Activated T-cell treated with anti-CD3 and anti-CD28 coated beads, Interleukin-2, amount 50 U/mL, for 48 hours (primary cell): Measurements from ENCODE around the gene SYT1.

Experiments
- DNase-seq, 2 experiments: peaks; one replicate each; pipeline ENCODE4 v3.0.0-alpha.2; 2020

SYT1 gene

DNA sequence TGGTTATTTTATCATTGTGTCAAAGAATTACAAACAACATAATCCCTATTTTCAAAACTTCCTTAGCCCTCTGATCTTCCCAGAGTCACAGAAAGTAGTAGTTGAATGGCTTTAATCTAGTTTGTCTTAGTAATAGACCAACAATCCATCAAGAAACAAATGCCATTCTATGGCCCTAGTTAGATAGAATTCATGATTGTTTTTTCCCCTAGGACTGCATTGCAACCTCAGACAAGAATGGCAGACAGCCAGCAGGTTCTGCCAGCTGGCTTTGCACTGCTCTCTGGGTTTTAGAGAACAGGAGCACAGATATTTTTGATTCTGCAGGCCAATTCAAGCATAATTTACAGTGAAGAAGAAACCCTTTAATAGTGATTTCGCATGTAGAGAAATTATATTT lies 33.8 kb downstream of the SYT1 start:
- no peak for DNase-seq

DNA sequence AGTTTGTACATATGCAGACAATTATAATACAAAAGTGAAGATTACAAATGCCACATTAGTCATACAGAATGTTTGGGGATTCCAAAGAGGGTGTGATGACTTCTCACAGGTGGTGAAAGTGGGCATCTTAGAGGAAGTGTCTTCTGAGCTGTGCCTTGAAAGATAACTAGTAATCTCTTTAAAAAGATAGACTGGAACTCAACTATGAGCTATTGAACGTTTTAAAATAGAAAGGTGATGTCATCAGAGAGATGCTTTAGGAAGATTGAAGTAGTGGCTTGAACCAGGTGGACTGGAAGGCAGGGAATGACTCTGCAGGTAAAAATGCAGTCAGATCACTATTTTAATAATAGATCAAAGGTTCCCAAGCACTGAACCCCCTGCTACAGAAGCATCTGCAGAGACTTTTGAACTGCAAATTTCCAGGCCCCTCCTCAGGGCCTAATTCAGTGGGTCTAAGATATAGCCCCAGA lies 50.3 kb downstream of the SYT1 start:
- no peak for DNase-seq

DNA sequence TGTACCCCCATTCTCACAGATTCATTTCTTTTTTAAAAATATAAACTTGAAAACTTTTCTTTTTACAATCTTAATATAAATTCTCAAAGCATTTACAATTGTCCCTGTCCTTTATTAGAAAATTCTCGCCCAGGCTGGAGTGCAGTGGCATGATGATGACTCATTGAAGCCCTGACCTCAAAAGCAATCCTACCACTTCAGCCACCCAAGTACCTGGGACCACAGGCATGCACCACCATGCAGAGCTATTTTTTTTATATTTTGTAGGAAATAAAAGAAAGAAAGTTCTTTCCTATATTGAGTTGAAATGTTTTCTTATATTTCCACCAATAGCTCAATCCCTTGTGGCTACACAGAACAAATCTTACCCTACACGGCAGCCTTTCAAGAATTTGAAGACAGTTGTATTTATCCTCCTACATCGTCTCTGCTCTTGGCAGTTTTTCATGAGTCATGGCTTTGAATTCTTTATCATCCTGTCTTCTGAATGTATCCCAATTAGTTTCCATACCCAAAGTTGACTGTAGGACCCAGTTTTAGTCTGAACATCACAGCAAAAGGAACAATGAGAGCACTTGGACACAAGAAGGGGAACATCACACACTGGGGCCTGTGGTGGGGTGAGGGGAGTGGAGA lies 52.4 kb downstream of the SYT1 start:
- no peak for DNase-seq

DNA sequence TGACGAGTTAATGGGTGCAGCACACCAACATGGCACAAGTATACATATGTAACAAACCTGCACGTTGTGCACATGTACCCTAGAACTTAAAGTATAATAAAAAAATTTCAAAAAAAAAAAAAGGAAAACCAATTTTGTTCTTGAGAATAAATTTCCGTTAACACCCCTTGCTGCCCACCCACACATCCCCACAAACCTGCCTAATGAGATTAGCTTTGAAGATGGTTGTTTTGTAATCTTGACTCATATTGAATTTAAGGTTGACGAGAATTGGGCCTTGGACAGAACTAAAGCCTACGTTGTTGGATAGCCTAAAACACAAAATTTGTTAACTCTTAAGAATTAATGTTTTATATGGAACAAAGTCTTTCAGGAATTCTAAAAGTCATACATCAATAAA lies 52.9 kb downstream of the SYT1 start:
- no peak for DNase-seq

DNA sequence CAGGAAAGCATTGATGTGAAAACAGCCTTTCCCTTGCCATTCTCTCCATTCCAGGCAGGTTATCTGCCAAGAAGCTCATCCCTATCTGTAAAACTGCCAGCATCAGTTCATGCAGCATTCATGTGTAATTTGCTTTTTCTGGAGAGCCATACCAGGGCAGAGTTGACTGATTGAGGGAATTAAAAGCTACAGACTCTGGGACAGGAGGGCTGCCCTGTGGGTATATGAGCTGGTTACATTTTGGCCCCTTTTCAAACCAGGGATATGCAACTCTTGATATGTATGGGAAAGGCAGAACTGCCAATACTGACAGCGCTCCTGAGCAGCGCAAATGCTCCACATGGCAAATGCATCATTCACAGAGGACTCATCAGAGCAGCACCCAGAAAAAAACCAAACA lies 53.7 kb downstream of the SYT1 start:
- no peak for DNase-seq

DNA sequence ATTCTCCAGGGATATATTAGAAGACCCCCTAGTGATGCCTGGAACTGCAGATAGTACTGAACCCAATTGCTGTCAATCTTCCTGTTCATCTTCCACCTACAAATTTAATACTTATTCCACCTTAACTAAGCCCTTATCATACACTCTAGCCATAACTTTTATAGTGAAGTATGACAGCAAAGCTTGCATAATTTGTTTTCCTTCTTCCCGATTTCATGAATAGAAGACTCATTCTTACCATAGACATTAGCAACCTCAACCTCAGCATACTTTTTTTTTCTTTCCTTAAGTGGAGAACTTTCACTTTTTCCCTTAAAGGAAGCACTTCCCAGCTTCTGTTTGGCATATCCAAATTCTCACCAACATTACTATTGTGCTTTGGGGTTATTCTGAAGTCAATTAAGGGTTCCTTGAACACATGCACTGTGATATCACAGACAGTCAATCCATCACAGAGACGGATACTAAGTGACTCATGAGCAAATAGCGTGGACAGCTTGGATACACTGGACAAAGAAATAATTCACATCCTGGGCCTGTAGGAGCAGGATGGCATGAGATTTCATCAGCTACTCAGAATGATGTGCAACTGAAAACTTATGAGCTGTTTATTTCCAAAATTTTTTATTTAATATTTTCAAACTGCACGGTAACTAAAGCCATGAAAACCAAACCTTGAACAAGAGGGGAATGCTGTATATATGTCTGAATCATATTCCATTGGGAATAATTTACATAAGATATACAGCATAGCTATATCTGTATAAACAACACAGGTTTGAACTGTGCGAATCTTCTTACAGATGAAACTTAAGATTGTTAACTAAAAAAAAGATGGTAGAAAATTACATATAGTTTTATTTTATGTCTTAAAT lies 63.9 kb downstream of the SYT1 start:
- DNase-seq: no peak

DNA sequence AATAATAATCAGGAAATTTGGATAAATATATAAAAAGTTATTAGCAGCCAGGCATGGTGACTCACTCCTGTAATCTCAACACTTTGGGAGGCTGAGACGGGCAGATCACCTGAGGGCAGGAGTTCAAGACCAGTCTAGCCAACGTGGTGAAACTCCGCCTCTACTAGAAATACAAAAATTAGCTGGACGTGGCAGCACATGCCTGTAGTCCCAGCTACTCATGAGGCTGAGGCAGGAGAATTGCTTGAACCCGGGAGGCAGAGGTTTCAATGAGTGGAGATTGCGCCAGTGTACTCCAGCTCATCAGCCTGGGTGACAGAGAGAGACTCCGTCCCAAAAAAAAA lies 64.5 kb downstream of the SYT1 start:
- DNase-seq: no peak

DNA sequence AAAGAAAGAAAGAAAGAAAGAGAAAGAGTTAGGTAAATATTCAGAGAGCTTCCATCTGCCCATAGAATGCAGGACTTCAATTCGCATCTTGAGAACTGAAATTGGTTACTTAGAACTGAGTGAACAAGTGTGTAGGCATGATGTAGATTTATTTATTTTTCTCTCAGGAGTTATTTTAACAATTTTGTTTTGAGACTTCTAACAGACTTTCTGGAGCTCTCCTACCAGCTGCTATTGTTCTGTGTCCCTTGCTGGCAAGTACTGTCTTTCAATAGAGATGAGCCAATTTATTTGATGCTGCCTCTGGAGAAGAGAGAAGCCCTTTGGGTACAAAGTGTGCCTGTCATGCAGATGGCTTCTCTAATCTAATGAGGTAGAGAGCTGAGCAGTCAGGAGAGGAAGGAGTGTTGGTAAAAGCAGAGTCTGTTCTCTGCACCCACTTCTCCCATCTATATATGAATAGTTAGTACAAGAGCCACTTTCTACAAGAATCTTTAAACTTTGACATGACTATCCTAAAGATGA lies 67.0 kb downstream of the SYT1 start:
- DNase-seq: no peak

DNA sequence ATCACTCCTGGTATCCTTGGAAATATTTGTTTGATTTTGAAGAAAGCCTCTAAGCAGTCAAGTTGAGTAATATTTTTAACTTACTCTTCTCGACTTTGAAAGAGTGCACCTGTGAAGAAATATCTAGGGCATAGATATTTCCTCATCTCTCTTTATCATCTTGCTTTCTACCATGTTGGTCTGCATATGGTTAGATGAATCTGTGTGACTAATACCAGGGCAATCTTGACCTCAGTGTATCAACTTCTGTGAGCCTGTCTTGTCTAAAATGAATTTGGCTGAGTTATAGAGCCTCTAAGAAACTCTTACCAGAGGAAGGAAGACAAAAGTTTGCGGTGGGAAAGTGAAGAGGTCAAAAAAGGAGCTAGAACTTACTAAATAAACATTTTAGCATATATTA lies 68.4 kb downstream of the SYT1 start:
- no peak for DNase-seq

DNA sequence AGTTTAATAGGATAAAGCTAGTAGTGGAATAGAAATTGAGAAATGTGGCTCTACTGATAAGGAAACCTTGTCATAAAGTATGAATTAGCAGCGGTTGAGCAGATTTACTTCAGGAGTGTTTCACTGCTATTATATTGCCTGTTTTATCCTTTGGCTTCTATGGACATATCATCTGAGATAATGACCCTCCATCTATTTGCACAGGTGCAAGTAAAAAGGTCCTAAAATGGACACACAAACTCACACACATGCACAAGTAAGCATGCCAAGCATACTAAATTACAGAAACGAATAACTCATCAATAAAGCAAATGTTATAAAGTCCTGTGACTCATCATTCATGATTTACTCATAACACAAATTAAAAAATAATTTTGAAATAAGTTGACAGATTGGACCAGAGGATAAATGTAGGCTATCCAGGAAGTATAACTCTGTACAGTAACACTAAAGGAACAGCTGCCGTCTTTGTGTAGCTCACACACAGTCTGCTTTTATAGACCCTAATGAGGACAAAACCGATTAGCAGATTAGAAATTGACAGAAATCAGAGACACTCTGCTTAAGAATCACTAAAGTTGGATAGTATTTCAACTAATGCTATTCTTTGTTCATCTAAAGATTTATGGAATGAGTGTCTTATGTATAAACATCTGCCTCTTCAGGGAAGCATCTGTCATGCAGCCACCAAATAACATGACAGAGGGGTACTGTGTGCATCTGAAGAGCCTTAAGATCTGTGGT lies 73.9 kb downstream of the SYT1 start:
- DNase-seq: no peak

DNA sequence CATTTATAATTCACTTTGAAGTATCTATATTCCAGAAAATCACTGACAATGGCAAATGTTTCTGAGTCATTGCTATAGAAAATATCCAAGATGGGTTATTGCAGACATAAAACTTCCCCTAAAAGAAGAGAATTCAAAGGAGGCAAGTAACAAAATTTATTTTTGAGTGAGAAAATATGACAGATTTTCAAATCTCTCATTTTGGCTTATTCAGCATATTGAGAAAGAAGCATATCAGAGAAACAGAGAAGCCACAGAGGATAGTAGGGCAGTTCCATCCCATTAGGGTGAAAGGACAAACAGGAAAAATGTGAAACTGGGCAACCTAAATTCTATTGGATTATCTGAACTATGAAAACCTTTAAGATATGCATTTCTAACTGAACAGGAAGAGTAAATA lies 85.0 kb downstream of the SYT1 start:
- no peak for DNase-seq

DNA sequence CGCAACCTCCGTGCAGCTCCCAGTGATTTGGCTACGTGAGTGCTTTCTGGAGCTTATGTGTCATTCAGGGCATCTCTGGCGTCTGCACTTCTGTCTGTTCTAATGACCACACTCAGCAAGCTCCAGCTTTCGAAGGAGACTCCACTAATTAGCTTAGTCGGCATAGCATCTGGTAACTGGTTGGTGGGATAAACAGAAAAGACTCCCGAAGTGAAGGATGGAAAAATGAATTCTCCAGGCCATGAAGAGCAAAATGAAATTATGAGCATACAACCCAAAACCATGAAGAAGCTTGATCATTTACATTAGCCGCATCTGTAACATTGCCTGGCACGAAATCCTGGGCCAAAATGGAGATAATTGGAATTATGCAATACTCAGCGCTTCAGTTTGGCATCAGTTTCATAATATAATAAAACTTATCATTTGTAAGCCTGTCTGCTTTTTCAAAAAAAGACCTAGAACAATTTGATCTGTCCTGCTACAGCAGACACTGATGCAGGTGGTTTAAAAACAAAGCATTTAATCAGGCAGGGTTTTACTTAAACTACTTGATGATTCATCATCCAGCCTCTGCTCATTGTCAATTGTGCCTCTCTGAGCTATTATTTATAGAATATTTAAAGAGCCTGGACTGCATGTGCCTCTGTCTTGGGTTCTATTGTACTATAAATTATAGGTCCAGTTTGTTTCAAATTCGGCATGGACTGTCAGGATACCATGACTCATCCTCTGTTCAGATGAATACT lies 87.4 kb downstream of the SYT1 start:
- no peak for DNase-seq

DNA sequence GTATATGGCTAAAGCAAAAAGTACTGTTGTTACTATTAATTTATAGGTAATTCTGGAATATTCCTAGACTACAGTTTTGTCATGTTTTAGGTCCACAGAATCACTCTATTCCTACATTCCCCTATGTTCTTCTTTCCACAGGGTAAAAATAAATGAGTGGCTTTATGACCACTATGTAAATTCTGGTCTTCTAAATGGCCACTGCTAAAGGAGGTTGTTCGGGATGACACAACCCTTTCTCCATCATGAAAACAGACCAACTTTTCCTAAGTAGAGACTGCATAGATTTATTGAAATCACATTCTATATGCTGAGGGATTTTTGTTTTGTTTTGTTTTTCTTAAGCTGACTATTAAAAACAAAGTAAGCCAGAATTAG lies 88.0 kb downstream of the SYT1 start:
- DNase-seq: no peak

DNA sequence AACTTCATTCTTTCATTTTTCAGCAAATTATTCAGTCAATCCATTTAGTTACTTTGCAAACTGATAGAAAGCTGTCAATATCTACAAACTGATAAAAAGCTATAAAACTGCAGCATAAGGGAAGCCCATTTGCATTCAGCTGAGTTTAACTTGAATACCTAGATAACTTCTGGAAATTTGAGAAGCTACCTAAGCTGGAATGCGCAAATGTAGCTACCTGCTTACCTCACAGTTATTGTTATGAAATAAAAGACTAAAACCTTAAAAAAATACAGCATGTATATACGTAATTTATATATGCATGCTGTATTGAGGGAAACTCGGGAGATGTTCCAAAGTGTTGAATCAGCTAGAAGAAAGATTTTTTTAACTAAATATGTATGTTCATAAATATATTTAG lies 94.4 kb downstream of the SYT1 start:
- no peak for DNase-seq

DNA sequence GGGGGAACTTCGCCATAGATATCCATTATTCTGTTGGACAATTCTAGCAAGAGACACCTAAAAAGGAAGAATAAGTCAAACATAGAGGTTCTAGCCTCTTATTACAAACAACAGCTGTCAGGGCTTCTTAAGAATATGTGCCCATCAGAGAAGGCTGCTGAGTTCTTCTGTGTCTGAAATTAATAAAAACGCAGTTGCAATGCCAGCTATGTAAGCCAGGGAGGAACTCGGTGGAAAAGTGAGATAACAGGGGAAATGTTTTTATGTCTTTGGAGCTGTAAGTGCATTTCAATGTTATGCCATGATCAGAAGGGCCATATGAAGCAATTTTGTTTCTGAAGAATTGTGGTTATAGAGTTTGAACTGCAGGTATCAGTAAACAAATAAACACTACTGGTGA lies 95.0 kb downstream of the SYT1 start:
- DNase-seq: no peak

DNA sequence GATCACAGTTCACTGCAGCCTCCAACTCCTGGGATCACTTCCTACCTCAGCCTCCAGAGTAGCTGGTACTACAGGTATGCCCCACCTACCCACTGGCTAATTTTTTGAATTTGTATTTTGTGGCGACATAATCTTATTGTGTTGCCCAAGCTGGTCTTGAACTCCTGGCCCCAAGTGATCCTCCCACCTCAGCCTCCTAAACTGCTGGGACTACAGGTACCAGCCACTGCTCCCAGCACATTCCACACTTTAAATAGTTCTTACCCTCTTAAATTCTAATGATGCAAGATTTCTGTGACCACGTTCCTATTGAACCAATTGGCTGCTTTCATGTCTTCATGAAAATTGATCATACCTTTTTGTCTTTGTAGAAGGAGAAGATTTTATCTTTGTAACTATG lies 96.6 kb downstream of the SYT1 start:
- no peak for DNase-seq

DNA sequence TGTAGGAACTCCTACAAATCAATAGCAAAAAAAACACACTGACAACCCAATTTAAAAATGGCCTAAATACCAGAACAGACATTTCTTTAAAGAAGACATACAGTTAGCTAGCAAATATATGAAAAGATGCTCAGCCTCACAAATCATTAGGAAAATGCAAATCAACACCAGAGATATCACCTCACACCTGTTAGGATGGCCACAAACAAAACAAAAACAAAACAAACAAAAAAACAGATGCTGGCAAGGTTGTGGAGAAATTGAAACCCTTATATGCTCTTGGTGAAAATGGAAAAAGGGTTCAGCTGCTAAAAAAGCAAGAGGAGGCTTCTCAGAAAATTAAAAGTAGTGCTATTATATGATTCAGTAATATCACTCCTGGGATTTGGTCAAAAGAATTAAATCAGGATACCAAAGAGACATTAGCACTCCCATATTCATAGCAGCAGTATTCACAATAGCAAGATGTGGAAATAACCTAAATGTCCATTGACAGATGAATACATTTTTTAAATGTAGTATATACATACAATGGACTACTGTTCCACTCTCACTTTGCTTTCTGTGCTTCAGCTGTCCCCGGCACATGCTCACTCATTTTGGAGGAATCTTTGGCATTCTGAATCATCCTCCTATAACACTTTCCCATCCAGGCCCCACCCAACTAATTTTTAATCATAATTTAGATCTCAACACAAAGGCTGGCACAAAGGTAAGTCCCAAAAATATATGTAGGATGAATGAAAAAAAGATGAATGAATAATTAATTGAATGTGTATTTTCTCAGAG lies 99.1 kb downstream of the SYT1 start:
- DNase-seq: no peak

DNA sequence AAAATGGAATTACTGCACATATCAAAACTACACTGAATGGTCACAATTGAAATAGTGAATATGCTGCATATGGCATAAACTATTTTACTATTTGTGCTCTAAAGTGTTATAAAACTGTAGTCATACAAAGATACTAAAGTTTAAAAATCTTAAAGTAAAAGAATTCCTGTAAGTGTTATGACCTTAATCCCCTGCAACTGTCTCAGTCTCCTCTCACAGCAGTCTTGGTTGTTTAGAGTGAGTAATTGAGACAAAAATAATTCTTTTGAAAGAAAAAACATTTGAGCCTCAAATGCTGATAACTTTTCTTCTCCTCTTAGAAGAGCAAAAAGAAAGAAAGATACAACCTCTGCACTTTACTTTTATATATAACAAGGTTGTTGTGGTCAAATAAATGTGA lies 99.9 kb downstream of the SYT1 start:
- no peak for DNase-seq

DNA sequence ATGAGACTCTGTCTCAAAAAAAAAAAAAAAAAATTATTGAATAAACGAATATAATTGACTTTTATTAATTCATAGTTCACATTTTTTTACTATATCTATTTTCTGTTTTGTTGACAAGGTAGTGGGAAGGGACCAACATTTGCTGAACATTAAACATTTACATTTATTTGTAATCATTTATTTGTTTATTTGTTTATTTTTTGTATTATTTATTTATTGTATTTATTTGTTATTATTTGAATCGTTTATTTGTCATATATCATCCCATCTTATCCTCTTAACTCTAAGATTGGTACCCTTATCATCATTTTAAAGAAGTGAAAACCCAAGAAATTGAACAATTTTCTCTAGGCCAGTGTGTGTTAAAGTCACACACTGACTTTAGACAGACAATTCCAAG lies 101.5 kb downstream of the SYT1 start:
- no peak for DNase-seq

DNA sequence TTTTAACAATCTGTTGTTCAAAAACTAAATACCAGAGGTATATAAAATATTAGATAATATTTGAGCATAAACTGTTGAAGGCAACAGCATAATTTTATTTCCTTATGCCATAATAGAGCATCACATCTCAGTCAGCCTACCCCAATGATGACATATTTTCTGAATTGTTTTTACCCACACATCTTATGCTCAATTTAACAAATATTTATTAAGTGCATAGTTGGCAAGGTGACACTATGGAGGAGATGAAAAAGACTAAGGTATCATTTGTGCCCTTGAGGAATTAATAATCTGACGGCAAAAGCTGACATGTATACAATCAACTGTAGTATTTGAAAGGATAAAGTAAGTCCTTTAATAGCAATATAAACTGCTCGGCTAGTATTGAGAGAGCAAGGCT lies 102.4 kb downstream of the SYT1 start:
- DNase-seq: no peak

DNA sequence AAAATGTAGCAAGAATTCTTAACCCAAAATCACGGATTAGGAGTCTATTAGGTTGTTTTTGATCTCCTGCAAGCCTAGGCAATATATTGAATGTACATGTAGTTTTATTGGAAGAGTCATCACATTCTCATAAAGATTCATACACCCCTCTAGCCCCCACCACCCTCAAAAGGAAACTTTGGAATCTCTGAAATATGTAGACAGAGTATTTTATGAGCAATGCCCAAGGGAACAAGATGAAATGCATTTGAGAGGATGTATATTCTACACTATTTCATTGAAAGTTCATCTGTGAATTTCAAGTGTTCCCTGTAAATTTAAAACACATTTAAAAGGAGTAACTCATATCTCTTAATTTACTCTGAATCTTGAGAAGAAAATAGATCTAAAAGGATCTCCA lies 103.7 kb downstream of the SYT1 start:
- no peak for DNase-seq

DNA sequence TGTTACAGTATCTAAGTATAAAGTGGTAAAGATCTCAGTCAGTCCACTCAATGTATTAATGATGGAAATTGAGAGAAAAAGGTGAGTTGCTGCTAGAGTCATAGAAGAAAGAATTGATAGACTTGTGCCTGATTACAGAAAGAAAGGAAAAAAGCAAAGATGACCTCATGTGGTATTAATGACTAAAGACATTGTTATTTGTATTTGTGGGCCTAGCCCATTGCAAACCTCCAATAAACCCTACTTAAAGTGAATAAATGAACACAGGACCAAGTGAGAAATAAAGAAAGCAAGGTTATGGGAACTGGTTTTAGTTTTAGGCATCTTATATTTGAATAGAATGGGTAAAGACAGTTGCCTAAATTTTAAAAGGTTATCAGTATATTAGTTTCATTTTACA lies 105.5 kb downstream of the SYT1 start:
- no peak for DNase-seq
